ENCODE results near the gene DOCK1.

DOCK1 gene

DNA sequence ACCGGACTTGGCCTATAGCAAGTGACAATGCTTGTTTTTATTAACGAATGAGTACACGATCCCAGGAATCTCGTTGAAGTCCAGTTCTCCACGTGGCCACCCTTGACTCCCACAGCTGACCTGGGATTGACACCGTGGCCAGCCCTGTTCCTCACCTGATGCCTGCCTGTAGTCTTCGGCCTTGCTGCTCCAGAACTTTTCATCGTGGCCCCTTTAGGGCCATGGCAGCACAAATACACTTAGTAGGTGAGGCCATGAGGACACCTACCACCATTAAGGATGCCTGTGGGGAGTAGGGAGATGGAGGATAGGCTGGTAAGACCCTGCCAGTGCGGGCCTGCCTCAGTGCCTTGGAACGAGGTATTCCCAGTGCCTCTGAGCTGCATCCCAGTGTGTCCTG lies 321.8 kb downstream of the DOCK1 start:
- H3K4me3 ChIP-seq (ENCODE audit: control insufficient read depth, low read depth, low read length) = no peak overlapping the region
- TF ChIP-seq CTCF (IDR thresholded peaks at IDR 0.05; ENCODE audit: control insufficient read depth, insufficient read depth, low read depth, low read length, missing control alignments) = no peak
- no peak for DNase-seq (ENCODE audit: low read depth)

DNA sequence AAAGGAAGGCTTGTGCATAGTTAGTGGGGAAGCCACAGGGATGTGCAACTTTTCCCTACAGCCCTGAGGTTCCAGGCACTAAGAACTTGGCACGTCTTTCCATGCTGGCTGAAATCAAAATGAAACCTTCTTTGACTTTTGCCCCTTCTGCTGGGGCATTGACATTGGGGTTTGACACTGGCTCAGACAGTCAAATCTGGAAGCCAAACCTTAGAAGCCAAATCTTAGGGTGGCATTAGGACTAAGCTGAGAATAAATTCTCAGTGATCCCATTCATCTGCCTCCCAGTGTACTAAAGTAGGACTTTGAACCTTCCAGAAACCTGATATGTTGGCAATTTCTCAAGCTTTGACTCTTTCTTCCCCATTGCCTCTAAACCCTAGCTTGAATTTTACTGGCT lies 322.4 kb downstream of the DOCK1 start:
- no peak for TF ChIP-seq CTCF (IDR thresholded peaks at IDR 0.05; ENCODE audit: control insufficient read depth, insufficient read depth, low read depth, low read length, missing control alignments)
- DNase-seq (ENCODE audit: low read depth) = no peak
- H3K4me3 ChIP-seq (ENCODE audit: control insufficient read depth, low read depth, low read length) = no peak overlapping the region

DNA sequence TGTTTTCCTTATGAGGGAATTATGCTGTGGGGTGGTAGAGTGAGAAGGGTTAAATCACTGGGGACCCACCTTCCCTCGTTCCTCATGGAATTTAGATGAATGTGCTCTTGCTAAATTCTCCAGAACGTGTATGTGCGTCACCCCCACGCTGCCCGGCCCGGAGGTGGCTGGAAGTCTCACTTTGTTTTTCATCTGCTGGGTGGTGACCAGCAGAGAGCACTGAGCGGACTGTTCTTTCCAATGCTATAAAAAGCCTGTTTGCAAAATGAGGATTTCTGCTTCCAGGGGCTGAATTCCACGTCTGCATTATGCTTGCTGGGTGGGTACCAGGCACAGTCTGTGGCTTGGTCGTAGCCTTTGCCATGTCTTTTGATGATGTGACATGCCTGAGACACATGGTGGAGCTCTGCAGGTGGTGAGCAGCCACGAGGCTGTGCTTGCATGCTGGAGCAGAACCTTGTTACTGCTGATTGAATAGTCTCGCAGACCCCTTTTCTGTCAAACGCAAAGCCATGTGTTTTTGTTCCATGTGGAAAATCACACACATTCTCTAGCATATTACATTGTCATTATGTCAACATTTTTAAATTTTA lies 323.1 kb downstream of the DOCK1 start:
- TF ChIP-seq CTCF (IDR thresholded peaks at IDR 0.05; ENCODE audit: control insufficient read depth, insufficient read depth, low read depth, low read length, missing control alignments) = no peak
- DNase-seq (ENCODE audit: low read depth) = no peak
- H3K4me3 ChIP-seq (ENCODE audit: control insufficient read depth, low read depth, low read length) = no peak overlapping the region

GRCh38 chr10:127234306-127234800 lies 329.1 kb downstream of the DOCK1 start:
- DNase-seq (ENCODE audit: low read depth) = no peak
- H3K4me3 ChIP-seq (ENCODE audit: control insufficient read depth, low read depth, low read length) = no peak overlapping the region
- no peak for TF ChIP-seq CTCF (IDR thresholded peaks at IDR 0.05; ENCODE audit: control insufficient read depth, insufficient read depth, low read depth, low read length, missing control alignments)

DNA sequence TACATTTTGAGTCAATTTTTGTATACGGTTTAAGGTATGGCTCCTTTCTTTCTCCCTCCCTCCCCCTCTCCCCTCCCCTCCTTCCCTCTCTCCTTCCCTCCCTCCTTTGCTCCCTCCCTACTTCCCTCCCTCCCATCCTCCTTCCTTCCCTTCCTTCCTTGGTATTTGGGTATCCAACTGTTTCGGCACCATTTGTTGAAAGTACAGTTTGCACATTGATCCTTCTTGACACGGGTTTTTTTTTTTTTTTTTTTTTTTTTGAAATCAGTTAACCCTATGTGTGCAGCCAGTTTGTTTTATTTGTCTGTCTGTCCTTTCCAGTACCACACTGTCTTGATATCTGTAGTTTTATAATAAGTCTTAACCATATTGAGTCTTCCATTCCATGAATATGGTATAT lies 331.0 kb downstream of the DOCK1 start:
- DNase-seq (ENCODE audit: low read depth) = no peak
- no peak for TF ChIP-seq CTCF (IDR thresholded peaks at IDR 0.05; ENCODE audit: control insufficient read depth, insufficient read depth, low read depth, low read length, missing control alignments)
- no peak overlapping the region for H3K4me3 ChIP-seq (ENCODE audit: control insufficient read depth, low read depth, low read length)

DNA sequence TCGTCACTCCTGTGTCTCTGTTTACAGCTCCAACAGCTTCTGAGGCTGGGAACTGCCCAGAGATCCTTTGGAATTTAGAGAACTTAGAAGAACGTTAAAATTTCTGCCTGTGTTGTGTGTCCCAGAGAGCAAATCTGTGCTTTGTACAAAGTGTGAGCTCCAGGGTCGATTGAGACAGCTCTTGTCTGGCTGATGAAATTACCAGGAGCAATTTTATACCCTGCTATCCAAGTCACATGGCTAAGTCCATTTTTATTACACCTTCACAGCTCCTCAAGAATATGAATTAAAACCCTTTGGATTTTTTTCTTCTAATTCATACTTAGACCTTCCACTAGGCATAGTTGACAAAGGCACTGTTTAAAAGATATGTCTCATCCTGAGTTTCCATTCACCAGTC lies 337.7 kb downstream of the DOCK1 start:
- TF ChIP-seq CTCF (IDR thresholded peaks at IDR 0.05; ENCODE audit: control insufficient read depth, insufficient read depth, low read depth, low read length, missing control alignments) = no peak
- H3K4me3 ChIP-seq (ENCODE audit: control insufficient read depth, low read depth, low read length) = no peak overlapping the region
- no peak for DNase-seq (ENCODE audit: low read depth)
